Stimulated activated CD4-positive, alpha-beta T cell treated with anti-CD3 and anti-CD28 coated beads, Interleukin-2, amount 100 ng/mL, for 24 hours (primary cell): Measurements from ENCODE around the gene UNC45B.
A peak's percentile ranks its signal among the peaks of the same experiment; 100 is the strongest.
"Not testable (repeated sequence)": the region's sequence is repeated elsewhere in the genome, so short reads cannot be mapped to it uniquely, and the experiment has no call there.

Experiments
- DNase-seq, 2 donors: peaks; one replicate each; pipeline ENCODE4 v3.0.0-alpha.2; 2020

Gene UNC45B

GRCh38 chr17:35174835-35175334, 27.3 kb downstream of the UNC45B start:
- peak in 1 of 2 donors; percentile 15 for DNase-seq

GRCh38 chr17:35175638-35176415, 28.2 kb downstream of the UNC45B start:
- DNase-seq = peak in 1 of 2 donors; percentile 14

- peak in 1 of 2 donors; percentile 15 for DNase-seq
Observed at GRCh38 chr17:35176897-35177296, 29.3 kb downstream of the UNC45B start.

GRCh38 chr17:35179379-35179778, 31.8 kb downstream of the UNC45B start:
- DNase-seq = not testable (repeated sequence)

GRCh38 chr17:35183332-35183731, 35.7 kb downstream of the UNC45B start:
- DNase-seq = no peak

GRCh38 chr17:35184274-35184673, 36.7 kb downstream of the UNC45B start:
- no peak for DNase-seq

GRCh38 chr17:35185849-35186248, 38.2 kb downstream of the UNC45B start:
- no peak for DNase-seq

- DNase-seq = no peak
Observed at GRCh38 chr17:35187481-35187880, 39.9 kb downstream of the UNC45B start.

- no peak for DNase-seq
Observed at GRCh38 chr17:35188111-35188510, 40.5 kb downstream of the UNC45B start.

GRCh38 chr17:35189291-35189690, 41.7 kb downstream of the UNC45B start:
- no peak for DNase-seq

- no peak for DNase-seq
Observed at GRCh38 chr17:35191001-35191695, 43.5 kb downstream of the UNC45B start.

- no peak for DNase-seq
Observed at GRCh38 chr17:35192708-35193107, 45.1 kb downstream of the UNC45B start.

GRCh38 chr17:35194001-35194400, 46.4 kb downstream of the UNC45B start, which contains the start of gene SLC35G3:
Gene SLC35G3 (minus strand): TSS chr17:35194393. CDS start chr17:35194307, 86 bp downstream.
- not testable (repeated sequence) for DNase-seq

- DNase-seq = not testable (repeated sequence)
Observed at GRCh38 chr17:35195062-35195461, 47.4 kb downstream of the UNC45B start.

GRCh38 chr17:35202582-35202981, 55.0 kb downstream of the UNC45B start:
- DNase-seq = not testable (repeated sequence)

- peak in 1 of 2 donors; percentile 26 for DNase-seq
Observed at GRCh38 chr17:35210741-35211140, 63.1 kb downstream of the UNC45B start.

GRCh38 chr17:35212668-35213067, 65.1 kb downstream of the UNC45B start:
- no peak for DNase-seq

GRCh38 chr17:35213412-35213940, 65.9 kb downstream of the UNC45B start:
- no peak for DNase-seq

GRCh38 chr17:35214192-35214591, 66.6 kb downstream of the UNC45B start:
- DNase-seq = no peak

GRCh38 chr17:35214631-35215273, 67.1 kb downstream of the UNC45B start:
- DNase-seq = peak; percentile 32 to 52

GRCh38 chr17:35217107-35217506, 69.5 kb downstream of the UNC45B start:
- DNase-seq = no peak

GRCh38 chr17:35218915-35219314, 71.3 kb downstream of the UNC45B start:
- no peak for DNase-seq

GRCh38 chr17:35222452-35222851, 74.8 kb downstream of the UNC45B start:
- no peak for DNase-seq
